Endodermal cell (in vitro differentiated cells): Measurements from ENCODE around the gene MAP2K7. TPM values are rescaled to one million over a fixed set of nuclear protein-coding genes. Genes with fewer than 3 reads are reported as not detected.

Experiments used
- DNase-seq: peaks from one replicate; pipeline ENCODE4 v3.0.0-alpha.2; 2017
- H3K27ac ChIP-seq: 2 replicates; pipeline ENCODE4 v1.5.1; 2013; ENCODE audit warnings: mild to moderate bottlenecking, low read depth, low read length, moderate library complexity
- H3K27me3 ChIP-seq: 2 replicates; pipeline ENCODE4 v1.6.1; 2013; ENCODE audit warnings: mild to moderate bottlenecking, low read length, moderate library complexity; ENCODE audit not compliant: insufficient read depth, control insufficient read depth, poor library complexity, severe bottlenecking
- H3K36me3 ChIP-seq: 2 replicates; pipeline ENCODE4 v1.7.0; 2013; ENCODE audit warnings: mild to moderate bottlenecking, low read length, moderate library complexity; ENCODE audit not compliant: control insufficient read depth, insufficient read depth
- H3K4me1 ChIP-seq: one replicate; pipeline ENCODE4 v1.7.0; 2013; ENCODE audit warnings: low read length; ENCODE audit not compliant: control insufficient read depth, insufficient read depth
- H3K4me3 ChIP-seq: 2 replicates; pipeline ENCODE4 v1.5.1; 2013; ENCODE audit warnings: mild to moderate bottlenecking, low read length, moderate library complexity
- H3K9ac ChIP-seq: 2 replicates; pipeline ENCODE4 v1.6.1; 2013; ENCODE audit warnings: mild to moderate bottlenecking, low read length, moderate library complexity; ENCODE audit not compliant: poor library complexity, severe bottlenecking; ENCODE audit errors: extremely low read depth
- H3K9me3 ChIP-seq: 2 replicates; pipeline ENCODE4 v1.6.1; 2013; ENCODE audit warnings: mild to moderate bottlenecking, low read length, moderate library complexity; ENCODE audit not compliant: control insufficient read depth
- H3K27ac Mint-ChIP-seq: 2 replicates; pipeline ENCODE4 v1.8.0; 2020; ENCODE audit warnings: mixed read lengths
- H3K27me3 Mint-ChIP-seq: 2 replicates; pipeline ENCODE4 v1.8.0; 2021; ENCODE audit warnings: mild to moderate bottlenecking, mixed read lengths; ENCODE audit not compliant: insufficient read depth
- H3K36me3 Mint-ChIP-seq: 2 replicates; pipeline ENCODE4 v1.8.0; 2020; ENCODE audit warnings: low read depth, mixed read lengths
- H3K4me1 Mint-ChIP-seq: 2 replicates; pipeline ENCODE4 v1.8.0; 2020; ENCODE audit warnings: mixed read lengths
- H3K4me3 Mint-ChIP-seq: 2 replicates; pipeline ENCODE4 v1.8.0; 2020; ENCODE audit warnings: mild to moderate bottlenecking, moderate library complexity, mixed read lengths
- H3K9me3 Mint-ChIP-seq: 2 replicates; pipeline ENCODE4 v1.8.0; 2020; ENCODE audit warnings: mild to moderate bottlenecking, mixed read lengths
- CTCF ChIP-seq: fragments of 200-600 bp; sonication (generic); conservative IDR thresholded peaks from 2 replicates; pipeline ENCODE4 v1.5.0; 2021; ENCODE audit warnings: antibody characterized with exemption, mild to moderate bottlenecking
- WGBS, 2 experiments: methylation state at CpG; one replicate each; pipeline versions ENCODE4 v1.1.5 to v1.1.7; 2013; ENCODE audit warnings: missing lambda C conversion rate in 2 of 2, mixed read lengths in 1 of 2; ENCODE audit not compliant: insufficient coverage in 1 of 2, insufficient read length in 1 of 2; 5-methylcytosine and 5-hydroxymethylcytosine counted together
- long read RNA-seq, 4 experiments: library from polyadenylated mRNA in 2 of 4; library from RNA in 1 of 4; library from capped mRNA in 1 of 4; stranded (forward) in 3 of 4; unstranded in 1 of 4; transcript quantifications; one replicate each; pipeline ENCODE4 v2.0.0, GENCODE V29; 2020 to 2021; ENCODE audit warnings: inconsistent platforms in 1 of 4
- polyA plus RNA-seq, 2 experiments: library from polyadenylated mRNA; stranded (reverse); fragments of 50-300 nt; gene quantifications; one replicate each; pipeline ENCODE4 v1.2.3, GENCODE V29; 2013
- total RNA-seq, 2 donors: library from RNA; stranded (reverse); fragmentation: NEBNext Ultra II Directional in 1 of 2; extraction: Animal tissue kit (Norgen Biotek cat#: 25700) in 1 of 2; gene quantifications; 2 replicates in 1 of 2; 3 replicates in 1 of 2; pipeline ENCODE4 v1.2.1, GENCODE V29; 2021

Gene MAP2K7
- 10 to 100 TPM; 33.4 to 40.0 TPM for total RNA-seq
- polyA plus RNA-seq (2013, experiment 1 of 2) = 34.8 TPM
- 32.3 TPM for polyA plus RNA-seq (2013, experiment 2 of 2)
- long read RNA-seq, experiment 1, partial matches to known transcripts = 0 of 12 reads
- long read RNA-seq, experiment 1, other reads (novel, unspliced or antisense) = 11 of 12 reads
- long read RNA-seq, experiment 2, transcript MAP2K7-201 (11 exons, 3,361 nt) = major isoform, 22 of 36 reads
- long read RNA-seq, experiment 2, partial matches to known transcripts = 2 of 36 reads
- long read RNA-seq, experiment 2, other reads (novel, unspliced or antisense) = 8 of 36 reads
- long read RNA-seq, experiment 3, partial matches to known transcripts = 0 of 1 reads
- long read RNA-seq, experiment 3, other reads (novel, unspliced or antisense) = 1 of 1 reads
- long read RNA-seq, experiment 4, partial matches to known transcripts = 0 of 3 reads
- long read RNA-seq, experiment 4, other reads (novel, unspliced or antisense) = 3 of 3 reads

- no peaks in the 10 kb centered on the region for H3K9me3 Mint-ChIP-seq
- peaks cover 11% of the 10 kb centered on the region for H3K36me3 Mint-ChIP-seq
- no peaks in the 10 kb centered on the region for H3K27me3 ChIP-seq
- TF ChIP-seq CTCF = peak; percentile 68
- WGBS, 2 experiments = 0 to 1% methylated on average over 37 to 89 of the region's 89 CpGs
- peaks cover 11% of the 10 kb centered on the region for H3K4me1 Mint-ChIP-seq
- DNase-seq = peak; percentile 100
- H3K9me3 ChIP-seq = no peaks in the 10 kb centered on the region
- H3K27ac Mint-ChIP-seq = peak within 1 kb of the TSS; percentile 91
- no peaks in the 10 kb centered on the region for H3K27me3 Mint-ChIP-seq
- H3K36me3 ChIP-seq = peaks cover 15% of the 10 kb centered on the region
- H3K4me3 Mint-ChIP-seq = peak within 1 kb of the TSS; percentile 81
- peak within 1 kb of the TSS; percentile 91 for H3K4me3 ChIP-seq
- peak within 1 kb of the TSS; percentile 82 for H3K9ac ChIP-seq
- H3K27ac ChIP-seq = peak within 1 kb of the TSS; percentile 80
- no peaks in the 10 kb centered on the region for H3K4me1 ChIP-seq
These were observed at the start of gene MAP2K7 for GRCh38 chr19:7903244-7904073. MAP2K7 (plus strand) TSS chr19:7903877; CDS start chr19:7903945, 68 bp downstream.

DNA sequence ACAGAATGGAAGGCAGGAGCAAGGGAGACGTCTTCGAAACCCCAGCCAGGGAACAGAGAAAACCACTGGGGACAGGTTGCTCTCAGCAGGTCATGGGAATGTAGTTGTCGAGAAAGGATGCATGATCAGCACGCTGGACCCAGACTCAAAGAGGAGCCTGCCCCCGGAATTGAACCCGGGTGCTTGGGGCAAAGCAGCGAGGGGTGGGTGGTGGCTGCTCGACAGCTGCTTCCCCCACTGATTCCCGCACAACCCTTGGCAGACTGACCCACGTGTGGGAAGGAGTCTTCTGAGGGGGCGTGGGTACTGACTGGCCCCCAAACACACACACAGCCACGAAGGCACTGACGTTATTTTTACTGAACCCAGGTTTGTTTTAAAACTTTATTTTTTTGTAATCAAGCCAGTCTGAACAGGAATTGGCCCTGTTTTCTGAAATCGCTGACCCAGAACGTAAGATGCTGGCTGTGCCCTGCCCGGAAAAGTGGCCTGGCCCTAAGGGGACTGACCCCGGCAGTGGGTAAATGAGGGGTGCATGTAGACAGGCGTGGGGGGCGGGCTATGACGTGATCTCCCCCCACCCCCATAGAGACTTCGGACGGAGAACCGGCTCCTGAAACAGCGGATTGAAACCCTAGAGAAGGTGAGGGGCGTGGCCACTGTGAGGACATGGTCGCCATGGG lies 48.1 kb upstream of the MAP2K7 start:
- Mint-ChIP-seq H3K36me3 (no peaks in the 10 kb centered on the region), H3K4me3 (no peak overlapping the region), H3K9me3 (no peaks in the 10 kb centered on the region), H3K27me3 (peaks cover 45% of the 10 kb centered on the region), H3K27ac (no peak overlapping the region), H3K4me1 (peaks cover 3% of the 10 kb centered on the region)
- Histone ChIP-seq H3K9ac (no peak overlapping the region), H3K9me3 (no peaks in the 10 kb centered on the region), H3K4me3 (no peak overlapping the region), H3K4me1 (peaks cover 7% of the 10 kb centered on the region), H3K27me3 (peaks cover 21% of the 10 kb centered on the region), H3K36me3 (no peaks in the 10 kb centered on the region), H3K27ac (no peak overlapping the region)
- no peak for DNase-seq
- no peak for TF ChIP-seq CTCF
- 86 to 91% methylated on average over 9 to 26 of the region's 26 CpGs for WGBS, 2 experiments

DNA sequence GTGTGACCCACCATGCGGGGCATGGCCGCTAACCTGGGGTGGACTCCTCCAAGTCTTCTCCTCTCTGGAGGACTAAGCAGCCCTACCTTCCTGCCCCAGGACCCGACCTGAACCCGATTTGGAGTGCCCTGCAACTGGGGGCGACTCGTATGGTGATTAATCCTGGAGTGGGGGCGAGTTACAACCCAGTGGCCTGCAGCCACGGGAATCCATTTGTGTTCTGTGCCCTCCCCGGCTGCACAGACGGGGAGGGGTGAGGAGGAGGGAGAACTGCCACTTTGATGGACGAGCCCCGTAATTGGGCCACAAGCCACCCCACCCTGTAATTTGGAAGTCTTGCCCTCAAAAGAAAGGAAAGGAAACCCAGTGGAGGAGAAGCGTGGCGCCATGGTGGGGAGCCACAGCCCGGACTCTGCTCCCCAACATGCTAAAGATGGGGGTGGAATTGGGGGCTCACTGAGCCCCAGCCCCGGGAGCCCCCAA lies 47.5 kb upstream of the MAP2K7 start:
- Histone ChIP-seq H3K4me3 (no peak overlapping the region), H3K36me3 (no peaks in the 10 kb centered on the region), H3K4me1 (peaks cover 7% of the 10 kb centered on the region), H3K9me3 (no peaks in the 10 kb centered on the region), H3K27ac (no peak overlapping the region), H3K27me3 (peaks cover 27% of the 10 kb centered on the region), H3K9ac (no peak overlapping the region)
- no peak overlapping the region for H3K27ac Mint-ChIP-seq
- no peaks in the 10 kb centered on the region for H3K36me3 Mint-ChIP-seq
- H3K9me3 Mint-ChIP-seq = no peaks in the 10 kb centered on the region
- peaks cover 3% of the 10 kb centered on the region for H3K4me1 Mint-ChIP-seq
- peaks cover 51% of the 10 kb centered on the region for H3K27me3 Mint-ChIP-seq
- WGBS, 2 experiments = 79 to 86% methylated on average over 11 to 16 of the region's 16 CpGs
- H3K4me3 Mint-ChIP-seq = no peak overlapping the region
- no peak for TF ChIP-seq CTCF
- DNase-seq = no peak
